ENCODE data around the gene CDK17. TPM values are rescaled to one million over a fixed set of nuclear protein-coding genes. Genes with fewer than 3 reads are reported as not detected.

Gene CDK17
- 10 to 100 TPM; 38.0 to 39.4 TPM for total RNA-seq

DNA sequence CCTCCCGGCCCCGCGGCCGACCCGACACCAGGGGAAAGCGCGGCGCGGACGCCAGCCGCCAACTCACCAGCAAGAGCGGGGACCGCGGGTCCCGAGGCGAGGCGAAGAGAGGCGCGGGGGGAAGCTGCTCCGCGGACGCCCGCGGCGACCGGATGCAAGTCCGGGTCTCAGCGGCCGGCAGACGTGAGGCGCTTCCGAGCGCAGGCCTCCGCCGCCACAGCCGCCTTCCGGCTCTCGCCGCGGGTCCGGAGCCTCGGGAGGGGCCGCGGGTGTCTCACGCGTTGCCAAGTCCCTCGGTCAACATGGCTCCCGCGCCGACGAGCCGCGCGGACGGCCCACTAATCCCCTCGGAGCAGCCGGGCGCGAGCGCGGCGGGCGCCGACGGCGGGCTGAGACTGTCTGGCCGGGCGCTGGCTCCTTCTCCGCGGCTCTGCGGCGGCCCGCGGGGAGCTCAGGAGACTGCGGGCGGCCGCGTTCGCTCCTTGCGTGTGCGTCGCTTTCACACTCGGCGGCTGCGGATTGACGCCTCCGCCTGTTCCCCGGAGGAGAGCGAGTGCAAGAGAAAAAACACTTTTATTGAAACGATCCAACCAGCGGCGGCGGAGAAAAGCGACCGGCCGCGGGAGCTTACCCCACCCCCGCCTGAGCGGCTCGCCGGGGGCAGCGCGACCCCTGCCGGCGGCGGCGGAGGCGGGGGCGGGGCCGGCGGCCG is at the start of gene CDK17:
TSS of gene CDK17 (minus strand) at position 521 of the 712 bp plus-strand sequence. CDS start 65,603 bp downstream, outside the sequence.
- ChIA-PET CTCF (interaction anchor here (0.6 to 5.8 kb wide), 27 partner anchors 11 to 364 kb away, joined by 3 to 39 read pairs (median 4); partner anchors contain the start of genes CFAP54 and LTA4H), POLR2A (interaction anchor here (0.6 to 2.4 kb wide), 8 partner anchors 22 to 353 kb away, joined by 3 to 7 read pairs (median 4); no protein-coding TSS in a partner anchor)
- H3K36me3 Mint-ChIP-seq (ENCODE audit: low read depth): peaks cover 2% of the 10 kb centered on the region
- H3K27me3 Mint-ChIP-seq: no peaks in the 10 kb centered on the region
- DNase-seq (peak; percentile 93), ATAC-seq (peak; percentile 62)
- peak within 1 kb of the TSS; percentile 98 for H3K27ac Mint-ChIP-seq
- H3K4me3 Mint-ChIP-seq: peak within 1 kb of the TSS; percentile 89
- no peaks in the 10 kb centered on the region for H3K9me3 Mint-ChIP-seq (ENCODE audit: low read depth)
- H3K4me1 Mint-ChIP-seq: peaks cover 35% of the 10 kb centered on the region
- intact Hi-C loops (cut with DNase I, micrococcal nuclease): loop anchor here (1.0 to 10.0 kb wide), 12 partner anchors 17 to 541 kb away; partner anchors contain the start of genes AMDHD1 (in 1 of the 2), CCDC38 (in 1 of the 2) and SNRPF (in 1 of the 2)

DNA sequence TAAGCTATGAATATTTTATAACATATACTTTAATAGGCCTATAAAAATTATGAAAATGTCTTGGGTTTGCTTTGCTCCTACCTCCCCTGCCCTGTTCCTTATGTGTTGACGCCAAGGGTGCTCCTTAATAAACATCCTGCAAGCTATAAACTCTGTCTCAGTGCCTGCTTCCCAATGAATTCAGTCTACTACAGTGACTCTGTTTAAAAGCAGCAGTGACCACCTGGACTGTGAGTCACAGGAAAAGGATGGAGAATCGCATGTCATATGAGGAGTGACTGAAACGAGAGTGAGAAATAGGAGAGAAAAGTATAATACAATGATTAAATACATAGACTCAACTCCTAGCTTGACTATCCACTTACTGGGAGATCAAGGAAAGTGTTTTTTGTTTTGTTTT is 48.1 kb upstream of the CDK17 start:
- ChIA-PET CTCF (interaction anchor here (0.6 to 3.9 kb wide), 4 partner anchors 9 to 492 kb away, joined by 3 to 39 read pairs (median 3); partner anchors contain the start of gene CDK17), POLR2A (interaction anchor here (0.6 to 0.7 kb wide), 2 partner anchors 19 to 37 kb away, joined by 3 to 5 read pairs; no protein-coding TSS in a partner anchor)
- DNase-seq (no peak), ATAC-seq (no peak)
- no peaks in the 10 kb centered on the region for H3K27me3 Mint-ChIP-seq
- no peak overlapping the region for H3K4me3 Mint-ChIP-seq
- intact Hi-C loops (cut with DNase I, micrococcal nuclease): loop anchor here in 1 of 2 experiments (5.0 kb wide), 1 partner anchor 251 kb away; no protein-coding TSS in a partner anchor
- peaks cover 33% of the 10 kb centered on the region for H3K4me1 Mint-ChIP-seq
- peaks cover 1% of the 10 kb centered on the region for H3K9me3 Mint-ChIP-seq (ENCODE audit: low read depth)
- H3K27ac Mint-ChIP-seq: peak overlapping the region; percentile 9
- H3K36me3 Mint-ChIP-seq (ENCODE audit: low read depth): no peaks in the 10 kb centered on the region

DNA sequence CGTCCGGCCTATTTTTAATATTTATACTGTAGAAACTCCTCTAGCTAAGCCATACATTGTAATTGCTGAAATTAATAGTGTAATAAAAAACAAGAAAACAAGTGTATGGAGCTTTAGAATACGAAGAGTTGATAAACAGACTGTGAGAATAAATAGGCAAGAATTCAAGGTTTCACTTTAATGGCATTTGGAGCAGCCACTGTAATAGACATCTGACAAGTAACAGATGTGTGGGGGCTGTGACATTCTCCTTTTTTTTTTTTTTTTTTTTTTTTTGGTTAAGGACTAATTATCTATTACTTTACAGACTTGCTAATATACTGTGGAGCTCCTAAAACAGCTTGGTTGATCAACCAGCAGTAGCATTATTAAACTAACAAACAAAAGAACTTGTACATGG is 47.0 kb upstream of the CDK17 start:
- no peak for ATAC-seq
- Mint-ChIP-seq H3K36me3 (ENCODE audit: low read depth) (no peaks in the 10 kb centered on the region), H3K9me3 (ENCODE audit: low read depth) (peaks cover 1% of the 10 kb centered on the region), H3K4me1 (peaks cover 38% of the 10 kb centered on the region), H3K4me3 (no peak overlapping the region), H3K27ac (no peak overlapping the region), H3K27me3 (no peaks in the 10 kb centered on the region)
- ChIA-PET CTCF (interaction anchor here (0.7 to 3.9 kb wide), 5 partner anchors 15 to 48 kb away, joined by 3 to 39 read pairs (median 3); partner anchors contain the start of gene CDK17), POLR2A (no interaction called here)
- DNase-seq: no peak
- intact Hi-C loops (cut with DNase I, micrococcal nuclease): loop anchor here (2.0 to 5.0 kb wide), 3 partner anchors 124 to 400 kb away; no protein-coding TSS in a partner anchor

DNA sequence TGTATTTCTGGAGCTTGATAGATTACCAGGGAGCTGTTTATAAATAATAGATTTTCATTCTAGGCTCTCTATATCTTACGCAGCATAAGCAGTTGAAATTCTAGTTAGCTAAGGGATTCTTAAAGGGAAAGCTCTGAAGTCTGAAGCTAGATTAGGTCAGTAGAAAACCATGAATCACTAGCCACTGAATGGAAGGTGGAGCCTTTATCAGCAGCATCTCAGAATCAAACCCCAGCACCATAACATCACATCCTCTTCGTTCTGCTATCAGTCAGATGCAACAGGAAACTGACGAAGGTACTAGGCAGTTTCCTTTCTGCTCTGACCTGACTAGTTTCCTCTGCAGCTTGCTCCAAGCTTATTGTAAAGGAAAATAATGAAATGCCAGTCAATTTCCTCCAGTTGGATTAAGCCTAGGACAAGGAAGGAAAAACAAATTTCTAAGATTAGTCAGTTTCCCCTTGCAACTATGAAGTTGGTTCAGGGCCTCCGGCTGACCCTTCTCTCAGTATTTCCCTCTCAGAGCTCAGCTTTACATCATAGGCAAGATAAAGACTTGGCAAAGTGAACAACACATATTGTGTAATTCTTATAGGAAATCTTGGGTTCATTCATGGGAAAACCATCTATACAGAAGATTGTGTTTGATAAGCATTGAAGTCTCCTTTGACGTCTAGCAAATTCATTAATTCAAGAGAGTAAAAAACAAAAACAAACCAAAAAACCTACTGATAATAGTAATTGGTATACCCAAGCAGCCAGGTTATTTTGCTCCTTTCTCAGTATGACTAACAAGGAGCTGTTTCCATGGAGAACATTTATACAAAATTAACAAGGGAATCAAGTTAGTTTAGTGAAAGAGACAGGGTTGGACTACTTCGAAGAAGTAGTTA is 45.7 kb upstream of the CDK17 start:
- Mint-ChIP-seq H3K27me3 (no peaks in the 10 kb centered on the region), H3K4me3 (peak overlapping the region; percentile 56), H3K27ac (peak overlapping the region; percentile 96), H3K36me3 (ENCODE audit: low read depth) (no peaks in the 10 kb centered on the region), H3K9me3 (ENCODE audit: low read depth) (no peaks in the 10 kb centered on the region), H3K4me1 (peaks cover 45% of the 10 kb centered on the region)
- ChIA-PET CTCF (interaction anchor here (0.7 to 3.9 kb wide), 12 partner anchors 8 to 253 kb away, joined by 3 to 39 read pairs (median 3); partner anchors contain the start of genes CDK17 and CFAP54), POLR2A (interaction anchor here (0.6 to 1.7 kb wide), 7 partner anchors 8 to 250 kb away, joined by 3 to 9 read pairs (median 5); partner anchors contain the start of gene CDK17)
- DNase-seq (peak; percentile 64), ATAC-seq (peak; percentile 98)
- intact Hi-C loops (cut with DNase I, micrococcal nuclease): loop anchor here (1.0 to 5.0 kb wide), 12 partner anchors 12 to 399 kb away; partner anchors contain the start of gene CFAP54 (in 1 of the 2)

DNA sequence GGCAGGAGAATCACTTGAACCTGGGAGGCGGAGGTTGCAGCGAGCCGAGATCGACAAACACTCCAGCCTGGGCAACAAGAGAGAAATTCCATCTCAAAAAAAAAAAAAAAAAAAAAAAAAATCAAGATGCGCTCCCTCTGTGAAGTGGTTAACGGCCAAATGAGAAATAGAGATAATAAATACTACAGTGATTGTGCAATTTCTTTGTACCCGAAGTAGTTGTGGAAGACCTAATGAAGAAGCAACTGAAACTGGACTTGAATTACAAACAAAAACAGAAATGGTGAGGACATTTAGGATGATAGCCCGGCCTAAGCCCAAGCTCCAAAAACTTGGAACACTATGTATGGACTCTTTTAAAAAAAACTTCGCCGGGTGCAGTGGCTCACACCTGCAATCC is 44.2 kb upstream of the CDK17 start:
- ChIA-PET POLR2A (interaction anchor here (0.6 to 1.7 kb wide), 2 partner anchors 17 to 39 kb away, joined by 5 to 9 read pairs; no protein-coding TSS in a partner anchor), CTCF (interaction anchor here (1.2 to 2.1 kb wide), 4 partner anchors 10 to 96 kb away, joined by 3 to 10 read pairs (median 4); no protein-coding TSS in a partner anchor)
- H3K27ac Mint-ChIP-seq: peak overlapping the region; percentile 67
- H3K36me3 Mint-ChIP-seq (ENCODE audit: low read depth): no peaks in the 10 kb centered on the region
- no peak overlapping the region for H3K4me3 Mint-ChIP-seq
- H3K27me3 Mint-ChIP-seq: no peaks in the 10 kb centered on the region
- intact Hi-C loops (cut with DNase I, micrococcal nuclease): loop anchor here in 1 of 2 experiments (2.0 kb wide), 1 partner anchor 20 kb away; no protein-coding TSS in a partner anchor
- no peaks in the 10 kb centered on the region for H3K9me3 Mint-ChIP-seq (ENCODE audit: low read depth)
- H3K4me1 Mint-ChIP-seq: peaks cover 39% of the 10 kb centered on the region
- no peak for ATAC-seq
- DNase-seq: no peak

DNA sequence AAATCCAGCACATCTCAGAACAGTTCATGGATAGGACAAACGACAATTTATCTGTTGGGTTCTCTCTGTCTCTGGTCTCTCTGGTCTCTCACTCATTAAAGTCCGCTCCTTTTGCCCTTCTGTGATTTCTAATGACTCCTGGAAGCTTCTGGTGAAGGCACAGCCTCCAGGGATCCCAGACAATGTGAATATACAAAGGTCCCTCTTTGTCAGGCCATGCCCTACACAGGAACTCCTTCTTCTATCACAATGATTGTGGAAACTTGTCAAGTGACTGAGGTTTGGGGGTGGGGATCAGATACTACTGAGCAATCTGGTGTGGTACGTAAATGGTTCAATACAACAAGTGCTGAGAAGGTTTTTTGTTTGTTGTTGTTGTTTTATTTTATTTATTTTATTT is 42.7 kb upstream of the CDK17 start:
- intact Hi-C loops (cut with DNase I, micrococcal nuclease): no loop called here
- Mint-ChIP-seq H3K27me3 (no peaks in the 10 kb centered on the region), H3K27ac (no peak overlapping the region), H3K36me3 (ENCODE audit: low read depth) (no peaks in the 10 kb centered on the region), H3K4me1 (peaks cover 36% of the 10 kb centered on the region), H3K9me3 (ENCODE audit: low read depth) (no peaks in the 10 kb centered on the region), H3K4me3 (no peak overlapping the region)
- CTCF ChIA-PET: no interaction called here
- DNase-seq: no peak
- no peak for ATAC-seq
- POLR2A ChIA-PET: no interaction called here

DNA sequence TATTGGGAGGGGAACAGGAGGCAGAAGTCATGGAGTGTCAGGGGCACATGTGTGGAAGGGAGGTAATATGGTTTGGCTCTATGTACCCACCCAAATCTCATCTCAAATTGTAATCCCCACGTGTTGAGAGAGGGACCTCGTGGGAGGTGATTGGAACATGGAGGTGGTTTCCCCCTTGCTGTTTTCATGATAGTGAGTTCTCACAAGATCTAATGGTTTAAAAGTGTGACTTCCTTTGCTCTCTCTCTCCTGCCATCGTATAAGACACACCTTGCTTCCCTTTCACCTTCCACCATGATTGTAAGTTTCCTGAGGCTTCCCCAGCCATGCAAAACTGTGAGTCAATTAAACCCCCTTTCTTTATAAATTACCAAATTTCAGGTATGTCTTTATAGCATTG is 41.6 kb upstream of the CDK17 start:
- DNase-seq (no peak), ATAC-seq (no peak)
- Mint-ChIP-seq H3K36me3 (ENCODE audit: low read depth) (no peaks in the 10 kb centered on the region), H3K27me3 (no peaks in the 10 kb centered on the region), H3K4me1 (peaks cover 35% of the 10 kb centered on the region), H3K4me3 (no peak overlapping the region), H3K9me3 (ENCODE audit: low read depth) (no peaks in the 10 kb centered on the region), H3K27ac (peak overlapping the region; percentile 48)
- intact Hi-C loops (cut with DNase I, micrococcal nuclease): no loop called here
- CTCF ChIA-PET: interaction anchor here (0.6 to 0.7 kb wide), 2 partner anchors 43 to 194 kb away, joined by 3 to 4 read pairs; no protein-coding TSS in a partner anchor
- POLR2A ChIA-PET: no interaction called here

DNA sequence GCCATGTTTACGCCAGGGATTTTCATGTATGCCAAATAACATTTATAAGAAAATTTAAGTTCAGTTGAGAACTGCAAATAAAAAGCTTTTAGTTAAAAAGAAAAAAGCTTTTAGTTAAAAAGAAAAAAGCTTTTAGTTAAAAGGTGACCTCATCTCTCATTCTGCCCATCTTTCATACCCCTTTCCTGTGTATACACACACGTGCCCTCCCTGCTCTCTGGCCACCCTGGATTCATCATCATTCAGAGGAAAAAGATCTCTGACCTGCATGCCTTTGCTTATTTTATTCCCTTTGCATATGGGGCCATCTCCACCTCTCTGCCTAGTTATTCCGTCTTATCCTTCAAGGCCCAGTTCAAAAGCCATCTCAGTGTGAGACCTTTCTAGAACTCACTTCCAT is 38.1 kb upstream of the CDK17 start:
- Mint-ChIP-seq H3K27ac (no peak overlapping the region), H3K4me3 (no peak overlapping the region), H3K9me3 (ENCODE audit: low read depth) (peaks cover 3% of the 10 kb centered on the region), H3K4me1 (peaks cover 31% of the 10 kb centered on the region), H3K27me3 (no peaks in the 10 kb centered on the region), H3K36me3 (ENCODE audit: low read depth) (peaks cover 3% of the 10 kb centered on the region)
- CTCF ChIA-PET: interaction anchor here (0.6 to 1.3 kb wide), 3 partner anchors 23 to 79 kb away, joined by 3 to 4 read pairs (median 3); partner anchors contain the start of gene CDK17
- intact Hi-C loops (cut with DNase I, micrococcal nuclease): no loop called here
- no peak for DNase-seq
- ATAC-seq: no peak
- POLR2A ChIA-PET: no interaction called here

DNA sequence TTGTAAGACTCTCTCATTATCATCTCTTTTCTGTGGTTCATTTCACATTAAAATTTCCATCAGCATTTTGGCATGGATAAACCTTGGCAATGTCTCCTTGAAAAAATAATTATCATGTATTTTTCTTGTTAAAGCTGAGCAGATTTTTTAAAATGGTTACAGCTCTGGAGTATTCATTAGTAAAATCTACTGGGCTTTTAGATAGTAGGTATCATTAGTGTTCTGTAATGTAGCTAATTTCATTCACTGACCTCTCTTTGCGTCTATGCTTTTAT is 36.9 kb upstream of the CDK17 start:
- CTCF ChIA-PET: interaction anchor here (0.7 to 1.8 kb wide), 4 partner anchors 9 to 1192 kb away, joined by 3 to 7 read pairs (median 5); no protein-coding TSS in a partner anchor
- no peak for ATAC-seq

DNA sequence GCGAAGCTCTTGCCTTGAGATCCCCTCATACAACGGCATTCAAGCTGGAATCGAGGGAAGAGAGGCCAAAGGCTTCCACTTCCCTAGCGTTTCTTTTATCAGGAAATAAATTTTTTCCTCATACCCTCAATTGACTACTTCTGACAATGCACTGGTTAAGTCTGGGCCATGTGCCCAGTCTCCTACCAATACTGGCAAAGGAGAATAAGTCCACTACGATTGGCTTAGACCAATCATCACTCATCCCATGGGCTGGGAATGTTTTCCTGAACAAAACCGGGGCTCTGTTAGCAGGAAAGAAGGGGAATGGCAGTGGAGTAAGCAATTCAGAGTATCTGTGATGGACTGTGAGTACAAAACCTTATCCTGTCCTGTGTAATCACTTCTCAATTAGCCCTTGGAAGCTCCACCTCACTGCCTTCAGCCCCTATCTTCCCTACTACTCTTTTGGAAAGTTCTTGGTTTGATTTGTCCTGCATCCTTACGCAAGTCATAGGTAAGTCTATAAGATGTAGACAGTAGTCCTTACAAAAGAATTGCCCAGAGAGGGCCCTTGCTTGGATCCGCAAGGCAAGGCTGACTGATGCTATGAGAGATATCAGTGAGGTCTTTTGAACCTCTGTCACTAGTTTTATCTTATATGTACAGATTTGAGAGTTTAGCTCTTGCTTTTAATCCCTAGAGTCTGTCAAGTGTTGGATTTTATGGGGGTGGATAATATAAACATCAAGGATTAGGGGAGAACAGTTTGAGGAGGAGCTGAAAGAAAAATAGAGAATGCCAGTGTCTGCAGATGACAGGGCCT is 36.3 kb upstream of the CDK17 start:
- CTCF ChIA-PET: interaction anchor here (0.7 to 1.8 kb wide), 6 partner anchors 9 to 1191 kb away, joined by 3 to 7 read pairs (median 5); partner anchors contain the start of gene CDK17
- intact Hi-C loops (cut with DNase I, micrococcal nuclease): no loop called here
- Mint-ChIP-seq H3K4me1 (peaks cover 22% of the 10 kb centered on the region), H3K36me3 (ENCODE audit: low read depth) (peaks cover 3% of the 10 kb centered on the region), H3K27me3 (no peaks in the 10 kb centered on the region), H3K27ac (no peak overlapping the region), H3K4me3 (no peak overlapping the region), H3K9me3 (ENCODE audit: low read depth) (peaks cover 3% of the 10 kb centered on the region)
- no peak for DNase-seq
- POLR2A ChIA-PET: interaction anchor here (0.6 kb wide), 1 partner anchor 221 kb away, joined by 8 read pairs; no protein-coding TSS in a partner anchor
- no peak for ATAC-seq

More for the DNA sequence above, 36.9 kb upstream of the CDK17 start:
- Mint-ChIP-seq H3K9me3 (ENCODE audit: low read depth) (peaks cover 3% of the 10 kb centered on the region), H3K4me3 (no peak overlapping the region), H3K27ac (no peak overlapping the region), H3K4me1 (peaks cover 27% of the 10 kb centered on the region), H3K27me3 (no peaks in the 10 kb centered on the region), H3K36me3 (ENCODE audit: low read depth) (peaks cover 3% of the 10 kb centered on the region)
- POLR2A ChIA-PET: interaction anchor here (0.6 kb wide), 1 partner anchor 222 kb away, joined by 8 read pairs; no protein-coding TSS in a partner anchor
- no peak for DNase-seq
- intact Hi-C loops (cut with DNase I, micrococcal nuclease): no loop called here

Data from activated CD4-positive, alpha-beta T cell treated with anti-CD3 and anti-CD28 coated beads for 36 hours (primary cell).